Measurements from ENCODE around the gene TSSK6.

The TSSK6 gene

DNA sequence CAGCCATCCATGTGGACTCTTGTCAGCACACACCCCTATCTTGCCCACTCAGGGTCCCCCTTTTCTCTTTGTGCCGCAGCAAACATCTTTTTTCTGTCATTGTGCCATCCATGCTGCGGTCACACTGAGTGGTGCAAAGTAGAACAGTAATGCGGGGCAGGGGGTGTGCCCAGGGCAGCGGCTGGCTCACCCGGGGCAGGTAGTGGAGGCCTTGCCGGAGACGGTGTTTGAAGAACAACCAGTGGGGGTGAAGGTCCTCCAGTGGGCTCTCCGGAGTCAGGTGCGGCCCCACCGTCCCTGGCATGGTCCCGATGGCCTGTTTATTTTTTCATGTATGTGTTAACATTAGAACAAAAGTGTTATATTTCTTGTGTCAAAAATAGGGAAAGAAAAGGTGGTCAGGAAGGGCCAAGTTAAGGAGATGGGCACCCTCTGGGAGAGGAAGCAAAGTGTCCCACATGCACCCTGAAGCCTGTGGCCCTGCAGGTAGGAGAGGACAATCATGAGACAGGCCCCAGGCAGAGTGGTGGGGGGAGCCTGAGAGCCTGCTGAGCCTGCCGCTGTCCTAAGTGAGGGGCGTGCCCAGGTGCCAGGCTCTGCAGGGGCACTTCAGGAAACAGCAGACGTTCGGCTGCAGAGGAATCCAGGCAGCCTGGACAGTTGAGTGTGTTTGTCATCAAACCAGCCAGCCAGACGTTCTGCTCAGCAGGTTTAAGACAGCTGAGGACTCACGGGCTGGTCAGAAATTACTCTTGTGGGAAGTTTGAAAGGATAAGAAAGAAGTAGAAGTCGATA is 12.3 kb downstream of the TSSK6 start:
- DNase-seq: no peak

DNA sequence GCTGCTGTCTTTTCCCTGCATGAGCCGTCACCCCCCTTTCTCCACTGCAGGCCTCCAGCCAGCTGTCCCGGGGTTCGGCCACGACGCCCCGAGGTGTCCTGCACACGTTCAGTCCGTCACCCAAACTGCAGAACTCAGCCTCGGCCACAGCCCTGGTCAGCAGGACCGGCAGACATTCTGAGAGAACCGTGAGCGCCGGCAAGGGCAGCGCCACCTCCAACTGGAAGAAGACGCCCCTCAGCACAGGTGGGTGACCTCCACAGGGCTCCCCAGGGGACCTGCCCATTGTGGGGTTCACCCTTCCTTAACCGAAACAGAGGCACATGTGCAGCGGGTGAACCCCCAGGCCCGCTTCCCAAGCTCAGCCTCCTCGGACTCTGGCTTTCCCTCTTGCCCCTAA is 13.1 kb downstream of the TSSK6 start:
- no peak for DNase-seq

DNA sequence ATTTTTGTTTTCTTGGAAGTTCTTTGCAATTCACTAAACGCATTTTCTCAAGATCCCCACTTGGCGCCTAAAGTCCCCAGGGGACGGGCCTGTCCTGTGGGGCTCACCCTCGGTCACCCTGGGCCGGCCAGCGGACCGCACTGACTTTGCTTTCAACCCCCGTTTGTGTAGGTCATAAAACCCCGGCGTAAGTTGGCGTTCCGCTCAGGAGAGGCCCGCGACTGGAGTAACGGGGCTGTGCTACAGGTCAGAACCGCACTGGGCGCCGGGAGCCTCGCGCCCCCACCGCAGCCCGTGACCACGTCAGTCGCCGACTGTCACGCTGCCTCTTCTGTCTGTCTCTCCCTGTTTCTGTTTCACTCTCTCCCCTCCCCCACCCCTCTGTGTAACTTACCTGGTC is 13.6 kb downstream of the TSSK6 start:
- no peak for DNase-seq

DNA sequence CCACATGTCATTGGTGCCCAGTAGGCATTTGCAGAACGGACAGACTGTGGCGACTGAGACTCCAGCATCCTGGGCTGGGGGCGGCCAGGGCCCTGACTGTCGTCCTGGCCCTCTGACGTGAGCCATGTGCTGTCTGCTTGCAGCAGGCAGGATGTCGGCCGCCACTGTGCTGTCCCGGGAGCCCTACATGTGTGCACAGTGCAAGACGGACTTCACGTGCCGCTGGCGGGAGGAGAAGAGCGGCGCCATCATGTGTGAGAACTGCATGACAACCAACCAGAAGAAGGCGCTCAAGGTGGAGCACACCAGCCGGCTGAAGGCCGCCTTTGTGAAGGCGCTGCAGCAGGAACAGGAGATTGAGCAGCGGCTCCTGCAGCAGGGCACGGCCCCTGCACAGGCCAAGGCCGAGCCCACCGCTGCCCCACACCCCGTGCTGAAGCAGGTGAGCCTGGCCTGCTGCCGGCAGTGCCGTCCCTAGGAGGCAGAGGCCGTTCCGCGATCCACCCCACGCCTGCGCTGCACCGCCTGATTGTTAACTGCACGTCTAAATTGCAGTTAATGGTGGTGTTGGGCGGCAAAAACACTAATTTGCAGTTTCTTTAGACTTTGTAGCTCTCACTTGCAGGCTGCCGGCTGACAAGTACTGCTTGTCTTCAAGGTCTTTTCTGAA is 14.2 kb downstream of the TSSK6 start:
- no peak for DNase-seq

DNA sequence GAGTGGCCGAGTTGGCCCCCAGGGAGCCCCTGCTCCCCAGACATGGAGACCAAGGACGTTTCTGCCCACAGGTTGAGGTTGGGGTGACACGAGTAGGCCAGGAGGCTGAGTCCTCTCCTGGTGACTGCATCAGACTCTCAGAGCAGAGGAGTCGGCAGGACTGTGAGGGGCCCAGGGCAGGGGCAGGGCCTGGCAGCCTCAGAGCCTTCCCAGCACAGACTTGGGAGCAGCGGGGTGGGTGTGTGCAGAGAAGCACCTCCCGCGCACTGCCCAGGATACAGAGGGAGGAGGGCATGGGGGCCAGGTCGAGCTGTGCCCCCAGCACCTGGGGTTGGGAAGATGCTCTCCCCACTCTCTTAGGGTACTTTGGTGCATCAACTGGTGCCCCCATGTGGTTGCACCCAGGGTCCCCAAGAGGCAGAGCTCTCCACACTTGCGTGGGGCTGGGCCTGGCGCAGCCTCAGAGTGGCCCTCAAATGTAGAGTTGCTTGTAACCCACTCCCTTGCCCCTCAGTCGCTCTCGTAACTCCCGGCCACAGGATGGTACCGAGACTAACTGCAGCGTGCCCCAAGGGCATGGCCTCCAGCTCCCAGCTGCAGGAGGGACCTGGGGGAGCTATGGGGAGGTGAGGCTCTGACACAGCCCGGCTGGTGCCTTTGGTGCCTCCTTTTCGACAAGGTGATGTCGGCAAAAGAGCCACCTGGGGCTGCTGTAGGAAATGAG is 15.9 kb downstream of the TSSK6 start:
- no peak for DNase-seq

DNA sequence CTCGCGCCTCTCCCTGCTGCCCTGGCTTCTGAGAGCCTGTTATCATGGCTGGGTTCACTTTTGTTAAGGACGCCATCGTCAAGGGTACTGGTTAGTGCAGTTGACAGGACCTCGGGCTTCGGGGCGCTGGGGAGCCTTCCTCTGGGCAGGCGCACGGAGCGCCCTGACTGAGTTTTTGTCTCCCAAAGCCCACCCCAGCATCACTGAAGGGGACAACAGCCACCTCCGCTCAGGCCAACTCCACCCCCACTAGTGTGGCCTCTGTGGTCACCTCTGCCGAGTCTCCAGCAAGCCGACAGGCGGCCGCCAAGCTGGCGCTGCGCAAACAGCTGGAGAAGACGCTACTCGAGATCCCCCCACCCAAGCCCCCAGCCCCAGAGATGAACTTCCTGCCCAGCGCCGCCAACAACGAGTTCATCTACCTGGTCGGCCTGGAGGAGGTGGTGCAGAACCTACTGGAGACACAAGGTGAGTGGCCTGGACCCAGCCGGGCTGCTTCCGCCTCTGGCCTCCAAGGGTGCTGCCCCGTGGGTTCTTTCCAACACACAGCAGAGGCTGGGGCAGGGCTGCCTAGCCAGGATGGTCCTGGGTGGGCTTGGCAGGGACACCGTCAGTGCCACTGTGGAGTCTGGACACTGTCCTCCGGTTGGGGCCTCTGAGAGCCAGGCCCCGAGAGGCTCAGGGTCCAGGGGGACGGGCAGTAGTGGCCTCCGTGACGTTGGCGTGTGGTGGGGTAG is 16.9 kb downstream of the TSSK6 start:
- no peak for DNase-seq

DNA sequence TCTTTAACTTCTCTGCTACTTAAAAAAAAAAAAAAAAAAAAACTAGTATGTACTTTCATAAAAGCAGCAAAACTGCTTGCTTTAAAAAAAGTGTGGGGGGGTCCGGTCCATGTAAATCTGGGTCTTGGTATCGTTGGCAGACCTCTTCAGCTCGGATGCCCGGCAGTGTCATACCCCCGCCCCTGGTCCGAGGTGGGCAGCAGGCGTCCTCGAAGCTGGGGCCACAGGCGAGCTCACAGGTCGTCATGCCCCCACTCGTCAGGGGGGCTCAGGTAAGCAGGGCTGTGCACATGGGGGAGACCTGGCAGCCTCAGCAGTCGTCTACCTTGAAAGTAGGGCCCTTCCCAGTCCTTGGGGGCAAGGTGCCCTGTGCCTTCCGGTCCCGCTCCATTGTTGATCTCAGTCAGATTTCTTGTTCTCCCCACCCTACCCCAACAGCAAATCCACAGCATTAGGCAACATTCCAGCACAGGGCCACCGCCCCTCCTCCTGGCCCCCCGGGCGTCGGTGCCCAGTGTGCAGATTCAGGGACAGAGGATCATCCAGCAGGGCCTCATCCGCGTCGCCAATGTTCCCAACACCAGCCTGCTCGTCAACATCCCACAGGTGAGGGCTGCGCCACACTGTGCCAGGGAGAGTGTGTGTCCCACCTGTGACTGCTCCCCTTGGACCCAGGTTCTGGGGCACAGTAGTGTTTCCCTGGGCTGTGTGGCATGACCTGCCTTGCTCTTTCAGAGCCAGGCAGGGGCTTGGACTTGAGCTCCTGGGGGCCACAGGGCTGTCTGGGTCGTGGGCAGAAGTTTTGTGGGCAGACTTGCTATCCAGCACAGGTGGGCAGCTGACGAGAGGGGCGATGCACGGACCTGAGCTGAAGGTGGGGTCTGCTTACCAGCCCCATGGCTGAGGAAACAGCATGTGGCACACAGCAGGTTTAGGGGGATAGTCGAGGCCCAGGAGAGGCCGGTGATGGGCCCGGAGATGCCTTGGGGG is 19.4 kb downstream of the TSSK6 start:
- no peak for DNase-seq

DNA sequence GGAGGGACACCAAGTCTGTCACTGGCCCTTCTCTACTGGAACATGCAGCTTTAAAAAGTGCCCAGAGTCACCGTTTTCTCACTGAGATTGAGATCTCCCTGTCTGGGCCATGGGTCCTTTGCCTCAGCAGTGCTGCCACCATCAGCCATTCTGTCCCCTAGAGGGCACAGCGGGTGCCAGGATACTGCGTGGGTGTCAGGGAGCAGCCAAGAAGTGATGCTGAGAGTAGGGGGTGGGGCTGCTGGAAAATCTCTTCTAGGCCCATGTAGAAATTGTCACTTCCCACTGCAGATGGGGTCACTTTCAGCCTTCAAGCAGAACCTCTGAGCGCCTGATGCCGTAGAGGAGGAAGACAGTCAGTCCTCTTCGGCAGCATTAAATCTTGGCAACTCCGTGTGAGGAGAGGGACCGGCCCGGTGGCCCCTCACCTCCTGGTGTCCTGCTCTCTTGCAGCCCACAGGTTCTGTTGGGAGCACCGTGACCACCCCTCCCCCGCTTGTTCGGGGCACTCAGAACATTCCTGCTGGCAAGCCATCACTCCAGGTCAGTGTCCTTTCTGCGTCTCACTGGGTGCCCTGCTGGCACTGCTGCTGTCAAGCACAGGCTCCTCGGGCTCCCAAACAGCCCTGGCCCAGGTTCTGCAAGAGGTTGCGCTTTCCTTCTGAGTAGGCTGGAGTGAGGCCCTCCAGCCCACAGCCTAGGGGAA is 21.4 kb downstream of the TSSK6 start:
- DNase-seq: no peak

DNA sequence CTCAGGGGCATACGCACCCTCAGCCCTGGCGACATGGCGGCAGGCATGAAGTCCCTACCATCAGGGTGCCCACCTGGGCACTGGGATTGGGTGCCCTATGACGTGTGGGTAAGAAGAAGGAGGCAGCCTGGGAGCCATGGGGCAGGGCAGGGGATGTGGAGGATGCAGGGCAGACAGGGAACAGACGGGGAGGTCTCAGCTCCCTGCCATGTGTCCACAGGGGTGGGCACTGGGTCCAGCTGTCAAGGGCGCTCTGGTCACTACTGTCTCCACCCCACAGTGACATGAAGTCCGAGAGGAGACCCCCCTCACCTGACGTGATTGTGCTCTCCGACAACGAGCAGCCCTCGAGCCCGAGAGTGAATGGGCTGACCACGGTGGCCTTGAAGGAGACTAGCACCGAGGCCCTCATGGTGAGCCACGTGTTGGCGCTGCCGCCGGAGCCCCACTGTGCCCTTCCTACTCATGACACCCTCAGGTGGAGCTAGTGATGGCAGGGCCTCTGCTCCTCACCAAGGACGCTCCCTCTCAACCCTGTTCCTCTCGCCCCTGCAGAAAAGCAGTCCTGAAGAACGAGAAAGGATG is 23.2 kb downstream of the TSSK6 start:
- no peak for DNase-seq

DNA sequence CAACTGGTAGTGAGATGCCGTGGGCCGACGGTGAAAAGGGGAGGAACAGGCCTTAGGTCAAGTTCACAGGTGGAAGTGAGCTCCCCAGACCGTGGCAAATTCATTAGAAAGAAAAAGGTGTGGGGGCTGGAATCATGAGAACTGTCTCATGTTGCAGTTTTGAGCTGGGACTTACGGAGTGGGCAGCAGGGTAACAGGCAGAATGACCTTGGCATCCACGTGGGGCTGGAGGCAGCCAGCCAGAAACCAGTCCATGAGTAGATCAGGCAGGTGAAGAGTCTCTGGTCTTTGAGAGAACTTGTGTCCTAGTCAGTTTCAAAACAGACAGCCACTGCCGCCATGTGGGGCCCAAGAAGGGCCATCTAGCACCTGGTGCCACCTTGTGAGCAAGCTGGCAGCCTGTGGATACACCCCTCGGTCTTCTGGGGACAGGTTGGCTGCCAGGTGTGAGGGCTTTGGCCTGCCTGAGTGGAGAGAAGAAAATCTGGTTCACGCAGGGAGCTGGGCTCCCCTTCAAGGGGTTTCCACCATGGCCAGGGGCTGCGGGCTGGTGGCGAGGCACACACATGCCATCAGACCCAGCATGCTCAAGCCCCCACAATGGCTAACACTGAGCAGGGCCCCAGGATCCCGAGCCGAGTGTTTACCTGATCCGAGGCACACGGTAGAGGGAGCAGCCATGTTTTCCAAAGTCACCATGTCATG is 23.9 kb downstream of the TSSK6 start:
- no peak for DNase-seq

DNA sequence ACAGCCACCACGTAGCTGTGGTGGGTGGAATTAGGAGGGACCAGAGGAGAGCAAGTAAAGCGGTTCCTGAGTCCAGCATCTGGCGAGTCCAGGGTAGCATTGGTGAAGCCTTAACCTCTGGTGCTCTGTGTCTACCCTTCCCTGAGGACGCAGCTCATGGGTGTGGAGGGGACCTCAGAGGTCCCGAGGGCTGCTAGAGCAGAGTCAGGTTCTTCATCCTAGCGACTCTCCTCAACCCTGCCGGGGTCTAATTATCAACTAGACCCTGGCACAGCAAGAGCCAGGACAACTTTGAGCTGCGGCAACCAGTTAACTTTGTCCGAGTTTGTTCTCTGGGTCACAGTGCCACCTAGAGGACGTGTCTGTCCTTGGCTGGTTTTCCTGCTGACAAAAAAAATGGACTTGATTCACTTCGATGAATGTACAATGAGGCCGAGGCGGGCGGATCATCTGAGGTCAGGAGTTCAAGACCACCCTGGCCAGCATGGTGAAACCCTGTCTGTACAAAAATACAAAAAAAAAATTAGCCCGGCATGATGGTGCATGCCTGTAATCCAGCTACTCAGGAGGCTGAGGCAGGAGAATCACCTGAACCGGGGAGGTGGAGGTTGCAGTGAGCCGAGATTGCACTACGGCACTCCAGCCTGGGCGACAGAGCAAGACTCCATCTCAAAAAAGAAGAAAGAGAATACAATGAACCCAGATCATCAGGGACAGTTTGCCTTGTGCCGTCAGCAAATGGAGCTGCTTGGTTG is 25.0 kb downstream of the TSSK6 start:
- DNase-seq: peak; percentile 61

DNA sequence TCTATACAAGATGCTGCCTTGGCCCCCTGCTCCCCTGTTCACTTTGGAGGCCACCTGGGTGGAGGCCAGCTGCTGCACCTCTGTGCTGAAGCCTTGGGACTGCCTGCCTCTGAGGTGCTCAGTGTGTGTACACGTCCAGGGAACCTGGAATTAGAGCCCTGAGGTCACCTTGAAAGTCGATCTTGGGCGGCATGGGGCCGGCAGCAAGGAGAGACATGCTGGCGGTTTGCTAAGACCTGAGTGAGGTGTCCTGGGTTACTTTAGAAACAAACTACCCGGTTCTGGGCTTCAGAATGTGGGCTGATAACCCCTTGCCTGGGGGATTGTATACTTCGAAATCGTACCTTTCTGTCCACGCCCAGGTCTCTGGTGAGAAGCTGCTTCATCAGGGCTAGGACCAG is 25.5 kb downstream of the TSSK6 start:
- DNase-seq: no peak

DNA sequence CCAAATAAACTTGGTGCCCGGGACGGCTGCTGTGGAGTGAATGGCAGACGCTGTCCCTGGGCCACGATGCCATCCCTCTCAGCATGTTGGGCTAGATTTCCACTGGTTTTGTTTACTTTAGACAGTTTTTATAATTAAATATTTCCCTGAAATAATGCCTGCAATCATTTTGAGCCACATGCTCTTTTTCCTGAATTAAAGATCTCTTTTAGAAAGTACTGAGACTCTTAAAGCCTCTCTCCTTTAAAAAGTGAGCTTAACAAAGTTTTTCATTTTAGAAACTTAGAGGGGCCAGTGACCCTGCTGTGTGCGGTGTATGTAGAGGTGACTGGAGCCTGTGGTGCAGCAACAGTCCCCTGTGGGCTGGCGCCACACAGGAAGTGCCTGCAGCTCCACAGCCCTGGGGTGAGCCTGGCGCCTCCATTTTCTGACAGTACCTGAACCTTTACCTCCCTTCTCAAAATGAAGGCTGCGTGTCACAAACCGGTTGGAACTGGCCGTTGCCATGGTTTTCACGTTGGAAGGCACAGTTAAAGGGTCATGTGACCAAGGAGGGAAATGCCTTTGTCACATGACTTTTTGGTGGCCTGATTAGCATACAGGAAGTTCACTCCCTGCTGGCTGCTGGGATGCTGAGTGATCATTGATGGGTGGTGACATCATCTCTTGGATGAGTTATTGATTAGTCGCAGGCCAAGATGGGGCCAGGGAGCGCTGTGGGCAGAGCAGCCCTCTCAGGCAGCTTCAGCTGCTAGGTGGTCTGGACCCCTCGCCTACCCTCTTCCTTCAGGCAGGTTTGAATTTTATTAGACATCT is 26.3 kb downstream of the TSSK6 start:
- peak; percentile 69 for DNase-seq

DNA sequence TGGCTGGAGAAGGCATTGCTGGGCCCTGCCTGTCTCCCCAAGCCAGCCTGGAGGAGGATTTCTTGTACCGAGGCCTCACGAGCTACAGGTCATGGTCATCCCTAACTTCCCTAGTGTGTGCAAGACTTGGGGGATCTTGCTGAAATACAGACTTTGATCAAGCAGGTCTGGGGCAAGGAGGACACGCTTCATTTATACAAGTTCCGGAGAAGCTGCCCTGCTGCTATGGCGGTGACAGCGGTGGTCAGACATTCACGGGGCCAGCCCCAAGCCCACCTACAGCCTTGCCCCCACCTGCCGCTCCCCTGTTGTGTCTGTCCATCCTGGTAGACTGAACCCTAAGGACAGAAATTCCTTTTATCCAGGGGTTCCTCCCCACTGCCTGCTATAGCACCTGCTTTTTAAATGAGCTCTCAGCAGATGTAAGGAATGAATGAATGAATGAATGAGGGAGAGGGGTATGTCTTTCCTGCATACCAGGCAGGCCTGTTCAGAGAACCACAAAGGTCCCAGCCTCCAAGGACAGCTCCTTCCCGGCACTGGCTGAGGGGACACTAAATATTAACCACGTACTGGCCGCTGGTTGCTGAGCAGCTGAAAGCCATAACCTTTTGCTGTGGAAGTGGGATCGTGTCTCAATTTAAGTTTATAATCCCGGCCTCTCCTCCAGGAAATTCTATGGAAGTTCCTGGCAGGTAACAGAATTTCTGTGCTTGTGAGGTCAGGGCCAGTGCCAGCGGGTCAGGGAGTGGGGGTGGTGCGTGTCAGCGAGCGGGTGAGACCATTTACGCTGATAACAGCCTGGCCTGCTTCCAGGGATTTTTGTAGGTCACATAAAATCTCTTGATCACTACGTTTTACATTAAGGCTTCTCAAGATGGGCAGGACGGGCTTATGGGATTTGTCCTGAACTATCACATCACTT is 27.1 kb downstream of the TSSK6 start:
- no peak for DNase-seq

DNA sequence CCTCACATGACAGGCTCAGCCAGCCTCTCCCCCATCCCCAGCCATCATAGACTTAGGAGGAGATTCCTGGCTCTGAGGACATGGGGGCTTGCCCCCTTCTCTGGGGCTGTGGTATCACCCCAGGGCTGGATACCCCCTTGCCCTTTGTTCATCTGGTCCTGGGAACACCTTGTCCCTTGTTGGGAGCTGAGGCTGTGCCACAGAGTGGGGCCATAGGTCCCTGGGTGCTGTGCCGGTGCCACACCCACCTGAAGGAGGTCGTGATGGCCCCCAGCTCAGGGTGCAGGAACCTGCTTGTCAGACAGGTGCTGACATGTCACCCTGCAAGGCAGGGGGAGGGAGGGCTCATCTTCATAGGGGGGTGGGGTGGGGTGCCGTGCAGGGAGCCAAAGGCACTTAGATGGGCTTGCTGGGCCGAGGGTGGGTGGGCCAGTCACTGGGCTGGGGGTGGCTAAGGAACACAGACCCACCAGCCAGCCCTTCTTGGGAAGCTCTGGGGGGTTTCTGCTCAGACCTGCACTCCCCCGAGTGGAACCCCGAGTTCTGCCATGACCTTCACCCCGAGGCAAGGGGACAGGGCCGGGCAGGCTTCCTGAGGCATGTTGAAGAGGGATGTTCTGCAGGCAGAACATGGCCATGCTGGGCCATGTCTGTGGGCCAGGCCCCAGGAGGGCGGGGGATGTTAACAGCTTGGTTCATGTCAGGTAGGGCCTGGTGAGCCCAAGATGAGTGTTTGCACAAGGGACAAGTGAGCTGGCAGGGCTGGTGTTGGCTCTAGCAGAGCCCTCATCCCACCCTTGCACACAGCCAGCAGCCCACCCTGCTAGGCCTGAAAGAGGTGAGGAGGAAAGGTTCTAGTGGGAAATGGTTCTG is 28.0 kb downstream of the TSSK6 start:
- peak; percentile 19 for DNase-seq

DNA sequence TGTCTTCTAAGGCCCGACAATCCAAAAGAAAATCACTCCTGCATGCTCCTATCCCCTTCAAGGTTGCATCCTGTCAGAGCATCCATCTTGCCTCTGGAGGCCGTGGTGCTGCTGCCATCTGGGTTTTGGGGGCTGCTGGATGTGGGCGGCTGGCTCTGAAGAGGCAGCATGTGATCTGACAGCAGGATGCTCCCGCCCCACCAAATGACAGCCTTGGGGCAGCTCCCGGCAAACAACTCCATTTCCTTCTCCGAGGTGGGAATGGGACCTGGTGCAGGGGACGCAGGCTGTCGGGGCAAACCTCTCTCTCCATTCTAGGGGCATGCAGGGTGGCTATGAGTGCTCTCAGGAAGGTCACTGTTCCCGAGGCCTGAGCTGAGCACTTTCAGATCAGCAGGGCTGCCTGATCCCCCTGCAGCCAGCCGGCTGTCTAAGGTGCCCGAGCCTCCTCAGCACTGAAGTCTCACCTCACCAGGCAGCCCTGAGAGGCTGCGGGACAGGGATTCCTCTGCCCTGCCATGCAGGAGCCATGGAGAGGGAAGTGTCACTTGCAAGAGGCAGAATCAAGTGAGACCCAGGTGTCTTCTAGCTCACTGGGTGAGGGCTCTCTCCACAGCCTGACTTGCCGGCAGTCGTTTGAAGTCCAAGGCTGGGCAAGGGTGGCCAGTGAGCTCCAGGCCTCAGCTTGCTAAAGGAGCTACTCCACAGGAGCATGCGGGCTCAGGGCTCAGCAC is 28.8 kb downstream of the TSSK6 start:
- no peak for DNase-seq
